Ovary (tissue), 3 donors: ENCODE results near the gene RPL15.

ENCODE experiments used
- EP300 ChIP-seq: sonication (generic); formaldehyde crosslinking; IDR thresholded peaks from one replicate; pipeline ENCODE4 v1.6.1; 2017; ENCODE audit warnings: antibody characterized with exemption
- POLR2A ChIP-seq: fragments of 450-650 bp; IDR thresholded peaks from one replicate; pipeline ENCODE4 v1.6.1; 2017; ENCODE audit warnings: antibody characterized with exemption, mild to moderate bottlenecking, moderate library complexity
- TF ChIP-seq, protein P1 (sequence below), 3 donors: fragments of 450-650 bp in 2 of 3; fragments of 200-600 bp in 1 of 3; IDR thresholded peaks; one replicate each; pipeline versions ENCODE4 v1.5.1 to v1.8.0; 2016 to 2022; ENCODE audit warnings: antibody characterized with exemption in 3 of 3, mild to moderate bottlenecking in 1 of 3
- donor health status: DM: no; HTN: no; CAD: no.

DNA sequence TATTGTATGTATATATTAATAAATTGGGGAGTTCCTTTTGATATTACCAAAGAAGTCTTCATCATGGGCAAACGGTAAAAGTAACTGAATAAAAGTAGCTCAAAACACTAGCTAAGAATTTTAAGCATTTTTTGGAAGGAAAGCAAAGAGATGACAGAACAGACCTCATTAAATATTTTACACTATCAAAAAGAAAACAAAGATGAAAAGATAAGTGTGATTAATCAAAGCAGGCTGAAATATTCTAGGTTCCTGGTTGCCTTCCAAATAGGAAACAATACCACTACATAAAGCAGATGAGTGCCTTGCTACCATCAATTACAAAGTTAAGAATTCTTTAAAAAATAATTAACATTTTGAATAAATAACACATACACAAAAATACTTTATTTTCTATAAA is 3.8 kb upstream of the RPL15 start:
- TF ChIP-seq POLR2A = no peak
- TF ChIP-seq, protein P1, sequence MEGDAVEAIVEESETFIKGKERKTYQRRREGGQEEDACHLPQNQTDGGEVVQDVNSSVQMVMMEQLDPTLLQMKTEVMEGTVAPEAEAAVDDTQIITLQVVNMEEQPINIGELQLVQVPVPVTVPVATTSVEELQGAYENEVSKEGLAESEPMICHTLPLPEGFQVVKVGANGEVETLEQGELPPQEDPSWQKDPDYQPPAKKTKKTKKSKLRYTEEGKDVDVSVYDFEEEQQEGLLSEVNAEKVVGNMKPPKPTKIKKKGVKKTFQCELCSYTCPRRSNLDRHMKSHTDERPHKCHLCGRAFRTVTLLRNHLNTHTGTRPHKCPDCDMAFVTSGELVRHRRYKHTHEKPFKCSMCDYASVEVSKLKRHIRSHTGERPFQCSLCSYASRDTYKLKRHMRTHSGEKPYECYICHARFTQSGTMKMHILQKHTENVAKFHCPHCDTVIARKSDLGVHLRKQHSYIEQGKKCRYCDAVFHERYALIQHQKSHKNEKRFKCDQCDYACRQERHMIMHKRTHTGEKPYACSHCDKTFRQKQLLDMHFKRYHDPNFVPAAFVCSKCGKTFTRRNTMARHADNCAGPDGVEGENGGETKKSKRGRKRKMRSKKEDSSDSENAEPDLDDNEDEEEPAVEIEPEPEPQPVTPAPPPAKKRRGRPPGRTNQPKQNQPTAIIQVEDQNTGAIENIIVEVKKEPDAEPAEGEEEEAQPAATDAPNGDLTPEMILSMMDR (IDR thresholded peaks at IDR 0.05) = no peak
- no peak for TF ChIP-seq EP300
